SK-N-SH treated with all-trans-retinoic acid at 6 μM for 48 hours (cell line): ENCODE measurements around the gene ANO10.

Source experiments
- ATAC-seq: fragments of 200-7000 bp; cut with Tn5 transposase; 3 replicates; pipeline ENCODE4 v1.9.1; 2020; ENCODE audit warnings: mild to moderate bottlenecking, moderate library complexity
- ARNTL ChIP-seq: fragments of 450-650 bp; formaldehyde crosslinking; IDR thresholded peaks from 2 replicates; pipeline ENCODE4 v1.5.0; 2020; ENCODE audit warnings: low read depth, mild to moderate bottlenecking, moderate library complexity, borderline replicate concordance
- BACH2 ChIP-seq: fragments of 250-450 bp; sonication (Bioruptor Pico); IDR thresholded peaks from 2 replicates; pipeline ENCODE4 v1.9.0; 2021; ENCODE audit warnings: mild to moderate bottlenecking, borderline replicate concordance
- CSDC2 ChIP-seq: fragments of 250-450 bp; sonication (Bioruptor Pico); IDR thresholded peaks from 2 replicates; pipeline ENCODE4 v1.5.0; 2020; ENCODE audit warnings: mild to moderate bottlenecking, moderate library complexity
- ESRRG ChIP-seq: fragments of 250-450 bp; sonication (Bioruptor Pico); IDR thresholded peaks from 2 replicates; pipeline ENCODE4 v1.6.1; 2021; ENCODE audit warnings: mild to moderate bottlenecking
- GLIS3 ChIP-seq: fragments of 250-450 bp; sonication (Bioruptor Pico); IDR thresholded peaks from 2 replicates; pipeline ENCODE4 v1.5.0; 2020; ENCODE audit warnings: mild to moderate bottlenecking, moderate library complexity
- OSR1 ChIP-seq: fragments of 250-450 bp; sonication (Bioruptor Pico); IDR thresholded peaks from 2 replicates; pipeline ENCODE4 v1.8.0; 2022; ENCODE audit warnings: moderate library complexity, mild to moderate bottlenecking, inconsistent platforms
- PPARA ChIP-seq: fragments of 250-450 bp; sonication (Bioruptor Pico); IDR thresholded peaks from 2 replicates; pipeline ENCODE4 v1.5.0; 2020; ENCODE audit warnings: mild to moderate bottlenecking, borderline replicate concordance
- RARB ChIP-seq: fragments of 250-450 bp; sonication (Bioruptor Pico); IDR thresholded peaks from 2 replicates; pipeline ENCODE4 v1.8.0; 2021; ENCODE audit warnings: mild to moderate bottlenecking, moderate library complexity
- SNAI2 ChIP-seq: fragments of 250-450 bp; sonication (Bioruptor Pico); IDR thresholded peaks from 2 replicates; pipeline ENCODE4 v1.5.0; 2020; ENCODE audit warnings: mild to moderate bottlenecking, moderate library complexity
- TCF4 ChIP-seq: fragments of 250-450 bp; sonication (Bioruptor Pico); IDR thresholded peaks from 2 replicates; pipeline ENCODE4 v1.8.0; 2021; ENCODE audit warnings: mild to moderate bottlenecking, moderate library complexity, borderline replicate concordance
- TOX ChIP-seq: fragments of 250-450 bp; sonication (Bioruptor Pico); IDR thresholded peaks from 2 replicates; pipeline ENCODE4 v1.8.0; 2021; ENCODE audit warnings: mild to moderate bottlenecking, moderate library complexity, borderline replicate concordance
- ZC3H10 ChIP-seq: fragments of 250-450 bp; sonication (Bioruptor Pico); IDR thresholded peaks from 2 replicates; pipeline ENCODE4 v1.5.1; 2021; ENCODE audit warnings: mild to moderate bottlenecking, moderate library complexity
- ZFP3 ChIP-seq: fragments of 250-450 bp; sonication (Bioruptor Pico); IDR thresholded peaks from 2 replicates; pipeline ENCODE4 v1.5.0; 2020; ENCODE audit warnings: mild to moderate bottlenecking, moderate library complexity
- ZFP30 ChIP-seq: fragments of 450-650 bp; formaldehyde crosslinking; IDR thresholded peaks from 2 replicates; pipeline ENCODE4 v1.5.0; 2022; ENCODE audit warnings: mild to moderate bottlenecking, moderate library complexity
- ZNF565 ChIP-seq: fragments of 450-650 bp; formaldehyde crosslinking; conservative IDR thresholded peaks from 2 replicates; pipeline ENCODE4 v1.5.0; 2020; ENCODE audit warnings: low read depth, mild to moderate bottlenecking, moderate library complexity
- ZNF70 ChIP-seq: fragments of 450-650 bp; formaldehyde crosslinking; IDR thresholded peaks from 2 replicates; pipeline ENCODE4 v1.5.0; 2020; ENCODE audit warnings: mild to moderate bottlenecking, moderate library complexity
- ZNF8 ChIP-seq: fragments of 450-650 bp; formaldehyde crosslinking; IDR thresholded peaks from 2 replicates; pipeline ENCODE4 v1.5.0; 2020; ENCODE audit warnings: mild to moderate bottlenecking, moderate library complexity
- TF ChIP-seq, protein P1 (sequence below): fragments of 250-450 bp; sonication (Bioruptor Pico); IDR thresholded peaks from 2 replicates; pipeline ENCODE4 v1.5.1; 2021; ENCODE audit warnings: mild to moderate bottlenecking, moderate library complexity
- TF ChIP-seq, protein P2 (sequence below): fragments of 250-450 bp; sonication (Bioruptor Pico); IDR thresholded peaks from 2 replicates; pipeline ENCODE4 v1.8.0; 2021; ENCODE audit warnings: low read depth, mild to moderate bottlenecking, moderate library complexity, borderline replicate concordance
- TF ChIP-seq, protein P3 (sequence below): fragments of 250-450 bp; sonication (Bioruptor Pico); IDR thresholded peaks from 2 replicates; pipeline ENCODE4 v1.5.1; 2020; ENCODE audit warnings: low read depth, mild to moderate bottlenecking, moderate library complexity
- TF ChIP-seq, protein P4 (sequence below): fragments of 250-450 bp; sonication (Bioruptor Pico); IDR thresholded peaks from 2 replicates; pipeline ENCODE4 v1.8.0; 2020; ENCODE audit warnings: mild to moderate bottlenecking, moderate library complexity, borderline replicate concordance

ANO10 gene

GRCh38 chr3:43418601-43419272 lies 203.1 kb downstream of the ANO10 start:
- no peak for TF ChIP-seq OSR1 (CRISPR knock-in tag)
- no peak for TF ChIP-seq ESRRG
- TF ChIP-seq, protein P1, sequence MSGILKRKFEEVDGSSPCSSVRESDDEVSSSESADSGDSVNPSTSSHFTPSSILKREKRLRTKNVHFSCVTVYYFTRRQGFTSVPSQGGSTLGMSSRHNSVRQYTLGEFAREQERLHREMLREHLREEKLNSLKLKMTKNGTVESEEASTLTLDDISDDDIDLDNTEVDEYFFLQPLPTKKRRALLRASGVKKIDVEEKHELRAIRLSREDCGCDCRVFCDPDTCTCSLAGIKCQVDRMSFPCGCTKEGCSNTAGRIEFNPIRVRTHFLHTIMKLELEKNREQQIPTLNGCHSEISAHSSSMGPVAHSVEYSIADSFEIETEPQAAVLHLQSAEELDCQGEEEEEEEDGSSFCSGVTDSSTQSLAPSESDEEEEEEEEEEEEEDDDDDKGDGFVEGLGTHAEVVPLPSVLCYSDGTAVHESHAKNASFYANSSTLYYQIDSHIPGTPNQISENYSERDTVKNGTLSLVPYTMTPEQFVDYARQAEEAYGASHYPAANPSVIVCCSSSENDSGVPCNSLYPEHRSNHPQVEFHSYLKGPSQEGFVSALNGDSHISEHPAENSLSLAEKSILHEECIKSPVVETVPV (CRISPR knock-in tag): no peak
- TF ChIP-seq, protein P2, sequence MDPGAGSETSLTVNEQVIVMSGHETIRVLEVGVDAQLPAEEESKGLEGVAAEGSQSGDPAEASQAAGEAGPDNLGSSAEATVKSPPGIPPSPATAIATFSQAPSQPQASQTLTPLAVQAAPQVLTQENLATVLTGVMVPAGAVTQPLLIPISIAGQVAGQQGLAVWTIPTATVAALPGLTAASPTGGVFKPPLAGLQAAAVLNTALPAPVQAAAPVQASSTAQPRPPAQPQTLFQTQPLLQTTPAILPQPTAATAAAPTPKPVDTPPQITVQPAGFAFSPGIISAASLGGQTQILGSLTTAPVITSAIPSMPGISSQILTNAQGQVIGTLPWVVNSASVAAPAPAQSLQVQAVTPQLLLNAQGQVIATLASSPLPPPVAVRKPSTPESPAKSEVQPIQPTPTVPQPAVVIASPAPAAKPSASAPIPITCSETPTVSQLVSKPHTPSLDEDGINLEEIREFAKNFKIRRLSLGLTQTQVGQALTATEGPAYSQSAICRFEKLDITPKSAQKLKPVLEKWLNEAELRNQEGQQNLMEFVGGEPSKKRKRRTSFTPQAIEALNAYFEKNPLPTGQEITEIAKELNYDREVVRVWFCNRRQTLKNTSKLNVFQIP (CRISPR knock-in tag): no peak
- TF ChIP-seq ZFP3 (CRISPR knock-in tag): no peak
- TF ChIP-seq TOX (CRISPR knock-in tag): no peak
- no peak for TF ChIP-seq GLIS3 (CRISPR knock-in tag)
- no peak for TF ChIP-seq TCF4 (CRISPR knock-in tag)
- no peak for TF ChIP-seq RARB (CRISPR knock-in tag)
- no peak for TF ChIP-seq CSDC2 (CRISPR knock-in tag)
- no peak for TF ChIP-seq ZFP30 (CRISPR knock-in tag)
- TF ChIP-seq, protein P3, sequence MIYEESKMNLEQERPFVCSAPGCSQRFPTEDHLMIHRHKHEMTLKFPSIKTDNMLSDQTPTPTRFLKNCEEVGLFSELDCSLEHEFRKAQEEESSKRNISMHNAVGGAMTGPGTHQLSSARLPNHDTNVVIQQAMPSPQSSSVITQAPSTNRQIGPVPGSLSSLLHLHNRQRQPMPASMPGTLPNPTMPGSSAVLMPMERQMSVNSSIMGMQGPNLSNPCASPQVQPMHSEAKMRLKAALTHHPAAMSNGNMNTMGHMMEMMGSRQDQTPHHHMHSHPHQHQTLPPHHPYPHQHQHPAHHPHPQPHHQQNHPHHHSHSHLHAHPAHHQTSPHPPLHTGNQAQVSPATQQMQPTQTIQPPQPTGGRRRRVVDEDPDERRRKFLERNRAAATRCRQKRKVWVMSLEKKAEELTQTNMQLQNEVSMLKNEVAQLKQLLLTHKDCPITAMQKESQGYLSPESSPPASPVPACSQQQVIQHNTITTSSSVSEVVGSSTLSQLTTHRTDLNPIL (CRISPR knock-in tag): no peak
- TF ChIP-seq, protein P4, sequence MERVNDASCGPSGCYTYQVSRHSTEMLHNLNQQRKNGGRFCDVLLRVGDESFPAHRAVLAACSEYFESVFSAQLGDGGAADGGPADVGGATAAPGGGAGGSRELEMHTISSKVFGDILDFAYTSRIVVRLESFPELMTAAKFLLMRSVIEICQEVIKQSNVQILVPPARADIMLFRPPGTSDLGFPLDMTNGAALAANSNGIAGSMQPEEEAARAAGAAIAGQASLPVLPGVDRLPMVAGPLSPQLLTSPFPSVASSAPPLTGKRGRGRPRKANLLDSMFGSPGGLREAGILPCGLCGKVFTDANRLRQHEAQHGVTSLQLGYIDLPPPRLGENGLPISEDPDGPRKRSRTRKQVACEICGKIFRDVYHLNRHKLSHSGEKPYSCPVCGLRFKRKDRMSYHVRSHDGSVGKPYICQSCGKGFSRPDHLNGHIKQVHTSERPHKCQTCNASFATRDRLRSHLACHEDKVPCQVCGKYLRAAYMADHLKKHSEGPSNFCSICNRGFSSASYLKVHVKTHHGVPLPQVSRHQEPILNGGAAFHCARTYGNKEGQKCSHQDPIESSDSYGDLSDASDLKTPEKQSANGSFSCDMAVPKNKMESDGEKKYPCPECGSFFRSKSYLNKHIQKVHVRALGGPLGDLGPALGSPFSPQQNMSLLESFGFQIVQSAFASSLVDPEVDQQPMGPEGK (CRISPR knock-in tag): no peak
- no peak for TF ChIP-seq ZNF70 (CRISPR knock-in tag)
- TF ChIP-seq PPARA: no peak
- no peak for TF ChIP-seq ARNTL (CRISPR knock-in tag)
- TF ChIP-seq ZC3H10 (CRISPR knock-in tag): no peak
- TF ChIP-seq ZNF565 (CRISPR knock-in tag): no peak
- TF ChIP-seq BACH2 (CRISPR knock-in tag): no peak
- ATAC-seq: no peak

- no peak for ATAC-seq
Measured at GRCh38 chr3:43417133-43417532, 204.7 kb downstream of the ANO10 start.

GRCh38 chr3:43415088-43415487 lies 206.7 kb downstream of the ANO10 start:
- no peak for ATAC-seq
- no peak for TF ChIP-seq ZFP30 (CRISPR knock-in tag)
- TF ChIP-seq ZNF8: no peak
- TF ChIP-seq BACH2 (CRISPR knock-in tag): no peak
- no peak for TF ChIP-seq ZNF565 (CRISPR knock-in tag)
- no peak for TF ChIP-seq SNAI2 (CRISPR knock-in tag)
- no peak for TF ChIP-seq RARB (CRISPR knock-in tag)
- TF ChIP-seq, protein P1 (CRISPR knock-in tag): no peak

More at GRCh38 chr3:43417133-43417532, 204.7 kb downstream of the ANO10 start:
- no peak for TF ChIP-seq ZFP3 (CRISPR knock-in tag)
- TF ChIP-seq, all 23 proteins: peak for 0
